ENCODE measurements around the gene HERC3.

HERC3 gene

DNA sequence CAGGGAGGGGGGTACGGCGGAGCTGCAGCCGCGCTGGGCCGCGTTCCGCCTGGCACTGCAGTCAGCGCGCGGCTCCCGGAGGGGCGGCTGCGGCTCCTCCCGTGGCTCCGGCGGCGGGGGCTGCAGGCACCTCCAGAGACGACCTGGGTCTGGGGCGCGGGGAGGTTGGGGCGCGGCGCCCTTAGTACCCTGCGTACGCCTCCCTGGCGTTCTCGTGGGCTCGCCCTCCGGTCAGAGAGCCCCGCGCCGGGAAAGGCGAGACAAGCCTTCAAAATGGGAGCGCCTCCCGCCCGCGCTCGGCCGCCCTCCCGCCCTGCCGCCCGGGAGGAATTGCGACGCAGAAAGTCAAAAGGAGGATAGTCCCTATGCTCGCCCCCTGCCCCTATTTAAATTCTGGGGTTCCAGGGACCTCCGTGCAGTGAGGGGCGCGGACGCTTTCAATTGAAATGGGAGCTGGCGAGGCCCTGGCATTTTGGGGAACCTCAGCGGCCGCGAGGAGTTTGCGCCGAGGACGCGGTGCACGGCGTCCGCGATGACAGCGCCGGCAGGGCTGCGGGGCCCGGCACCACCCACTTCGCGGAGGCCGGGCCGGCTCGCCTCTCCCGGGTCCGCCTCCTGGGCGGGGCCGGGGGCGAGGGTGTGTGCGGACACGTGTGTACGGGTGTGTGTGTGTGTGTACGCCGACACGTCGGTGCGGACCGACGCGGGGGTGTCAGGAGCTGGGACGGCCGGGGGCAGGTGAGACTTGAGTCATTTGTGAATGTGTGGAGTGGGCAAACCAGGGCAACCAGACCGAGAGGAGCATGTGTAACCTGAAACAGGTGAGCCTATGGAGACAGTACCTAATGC, 544 bp downstream of the HERC3 start:
- in situ Hi-C loops (cut with HindIII; ENCODE audit: low sequenced_read_pairs), result no loop called here

DNA sequence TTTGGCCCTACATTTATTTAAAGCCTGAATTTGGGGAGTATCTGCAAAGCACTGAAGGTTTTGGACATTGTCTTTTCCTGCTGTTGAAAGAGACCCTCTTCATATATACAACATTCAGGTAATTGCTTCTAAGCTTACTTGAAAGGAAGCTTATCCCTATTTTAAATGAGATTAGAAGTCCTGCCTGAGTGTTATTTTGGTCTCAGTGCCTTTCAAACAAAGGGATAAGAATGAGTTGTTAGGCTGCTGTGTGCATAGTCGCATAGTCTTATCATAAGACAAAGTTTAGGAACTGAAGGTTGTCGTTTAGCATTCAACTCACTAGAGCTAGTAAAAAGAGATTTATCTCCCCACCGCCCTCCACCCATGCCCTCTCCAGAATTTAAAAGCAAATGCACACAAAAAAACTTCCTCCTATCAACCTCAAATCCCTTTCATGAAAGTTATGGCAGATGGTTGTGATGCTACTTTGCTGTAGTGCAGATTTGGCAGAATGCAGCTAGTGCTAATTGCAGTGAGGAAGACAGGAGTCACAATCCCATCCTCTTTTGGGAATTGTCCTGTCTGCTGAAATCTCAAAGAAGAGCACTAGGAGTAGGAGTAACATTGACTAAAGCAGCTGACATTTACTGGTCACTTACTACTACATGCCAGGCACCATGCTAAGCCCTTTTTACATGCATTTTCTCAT, 5.8 kb downstream of the HERC3 start:
- in situ Hi-C loops (cut with HindIII; ENCODE audit: low sequenced_read_pairs), result no loop called here
- TF ChIP-seq, protein P1, sequence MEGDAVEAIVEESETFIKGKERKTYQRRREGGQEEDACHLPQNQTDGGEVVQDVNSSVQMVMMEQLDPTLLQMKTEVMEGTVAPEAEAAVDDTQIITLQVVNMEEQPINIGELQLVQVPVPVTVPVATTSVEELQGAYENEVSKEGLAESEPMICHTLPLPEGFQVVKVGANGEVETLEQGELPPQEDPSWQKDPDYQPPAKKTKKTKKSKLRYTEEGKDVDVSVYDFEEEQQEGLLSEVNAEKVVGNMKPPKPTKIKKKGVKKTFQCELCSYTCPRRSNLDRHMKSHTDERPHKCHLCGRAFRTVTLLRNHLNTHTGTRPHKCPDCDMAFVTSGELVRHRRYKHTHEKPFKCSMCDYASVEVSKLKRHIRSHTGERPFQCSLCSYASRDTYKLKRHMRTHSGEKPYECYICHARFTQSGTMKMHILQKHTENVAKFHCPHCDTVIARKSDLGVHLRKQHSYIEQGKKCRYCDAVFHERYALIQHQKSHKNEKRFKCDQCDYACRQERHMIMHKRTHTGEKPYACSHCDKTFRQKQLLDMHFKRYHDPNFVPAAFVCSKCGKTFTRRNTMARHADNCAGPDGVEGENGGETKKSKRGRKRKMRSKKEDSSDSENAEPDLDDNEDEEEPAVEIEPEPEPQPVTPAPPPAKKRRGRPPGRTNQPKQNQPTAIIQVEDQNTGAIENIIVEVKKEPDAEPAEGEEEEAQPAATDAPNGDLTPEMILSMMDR (IDR thresholded peaks at IDR 0.05; ENCODE audit: low read depth, low read length, missing control alignments), result no peak

More for the DNA sequence above, 544 bp downstream of the HERC3 start:
- H3K4me3 ChIP-seq (ENCODE audit: low read depth, low read length), result peak overlapping the region; percentile 86
- TF ChIP-seq, protein P1 (IDR thresholded peaks at IDR 0.05; ENCODE audit: low read depth, low read length, missing control alignments), result no peak
- peak; percentile 12 for DNase-seq (ENCODE audit: low read depth)

DNA sequence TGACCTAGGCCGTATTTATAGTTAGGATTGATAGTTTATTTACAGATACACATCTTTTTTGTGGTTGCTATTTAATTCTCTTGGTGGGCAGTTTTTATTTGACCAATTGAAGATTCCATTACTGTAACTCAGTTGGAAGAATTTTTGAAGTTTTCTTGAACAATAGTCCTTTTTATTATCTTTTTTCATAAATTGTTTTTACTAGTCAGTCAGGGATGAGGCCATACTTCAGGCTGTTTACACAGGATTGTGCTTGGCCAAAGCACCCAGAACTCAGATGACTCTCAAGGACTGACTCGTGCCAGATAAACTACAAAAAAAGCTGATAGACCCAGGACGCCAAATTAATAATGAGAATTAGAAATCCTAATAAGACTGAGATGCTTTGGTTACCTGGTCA, 7.0 kb downstream of the HERC3 start:
- TF ChIP-seq, protein P1 (IDR thresholded peaks at IDR 0.05; ENCODE audit: low read depth, low read length, missing control alignments), result no peak
- no peak overlapping the region for H3K4me3 ChIP-seq (ENCODE audit: low read depth, low read length)
- in situ Hi-C loops (cut with HindIII; ENCODE audit: low sequenced_read_pairs), result no loop called here
- DNase-seq (ENCODE audit: low read depth), result no peak

More for the DNA sequence above, 5.8 kb downstream of the HERC3 start:
- DNase-seq (ENCODE audit: low read depth), result no peak
- no peak overlapping the region for H3K4me3 ChIP-seq (ENCODE audit: low read depth, low read length)

DNA sequence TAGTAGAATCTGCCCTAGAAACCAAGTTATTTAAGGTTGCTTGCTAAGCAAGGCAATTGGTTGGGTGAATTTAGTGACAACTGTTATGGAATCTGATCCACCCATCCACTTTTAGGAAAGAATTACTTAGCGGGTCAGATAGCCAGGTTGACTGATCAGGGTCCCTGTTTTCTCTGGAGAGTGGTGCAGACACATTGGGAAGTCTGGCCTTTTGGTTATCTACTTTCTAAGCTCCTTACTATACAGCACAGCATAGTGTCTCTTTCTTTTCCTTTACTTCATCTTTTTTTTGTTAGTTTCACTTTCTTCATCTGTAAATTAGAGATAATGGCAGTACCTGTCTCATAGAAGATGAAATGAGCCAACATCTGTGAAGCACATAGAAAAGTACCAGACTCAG, 7.4 kb downstream of the HERC3 start:
- no peak for DNase-seq (ENCODE audit: low read depth)
- in situ Hi-C loops (cut with HindIII; ENCODE audit: low sequenced_read_pairs), result no loop called here
- TF ChIP-seq, protein P1 (IDR thresholded peaks at IDR 0.05; ENCODE audit: low read depth, low read length, missing control alignments), result no peak
- H3K4me3 ChIP-seq (ENCODE audit: low read depth, low read length), result no peak overlapping the region

DNA sequence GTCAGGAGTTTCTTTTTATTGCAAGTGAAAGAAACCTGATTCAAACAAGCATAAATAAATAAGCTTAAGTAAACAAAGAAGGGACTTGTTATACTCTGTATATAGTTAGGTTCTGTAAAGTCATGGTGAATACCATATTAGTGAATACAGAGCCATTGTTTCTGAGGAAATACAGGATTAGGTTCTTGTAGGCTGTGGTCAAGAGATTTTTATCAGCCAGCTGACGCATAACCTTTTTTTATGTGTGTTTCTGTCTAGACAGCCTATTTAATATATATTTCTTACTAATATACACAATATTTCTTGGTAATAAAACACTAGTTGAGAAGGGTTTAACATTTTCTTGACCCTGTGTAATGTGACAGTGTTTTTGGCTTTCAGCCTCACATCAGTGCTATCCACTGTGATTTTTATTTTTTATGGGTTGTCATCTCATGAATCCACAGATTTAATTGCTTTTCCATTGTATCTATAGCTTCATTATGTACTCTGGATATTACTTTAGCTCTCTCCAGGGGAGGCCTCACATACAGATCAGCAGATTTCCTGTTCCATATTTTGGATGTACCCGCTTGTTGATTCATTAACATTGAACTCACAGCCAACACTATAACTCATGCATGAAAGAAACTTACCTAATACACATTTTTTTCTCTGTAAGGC, 8.0 kb downstream of the HERC3 start:
- in situ Hi-C loops (cut with HindIII; ENCODE audit: low sequenced_read_pairs), result no loop called here
- DNase-seq (ENCODE audit: low read depth), result no peak
- TF ChIP-seq, protein P1 (IDR thresholded peaks at IDR 0.05; ENCODE audit: low read depth, low read length, missing control alignments), result no peak
- no peak overlapping the region for H3K4me3 ChIP-seq (ENCODE audit: low read depth, low read length)

DNA sequence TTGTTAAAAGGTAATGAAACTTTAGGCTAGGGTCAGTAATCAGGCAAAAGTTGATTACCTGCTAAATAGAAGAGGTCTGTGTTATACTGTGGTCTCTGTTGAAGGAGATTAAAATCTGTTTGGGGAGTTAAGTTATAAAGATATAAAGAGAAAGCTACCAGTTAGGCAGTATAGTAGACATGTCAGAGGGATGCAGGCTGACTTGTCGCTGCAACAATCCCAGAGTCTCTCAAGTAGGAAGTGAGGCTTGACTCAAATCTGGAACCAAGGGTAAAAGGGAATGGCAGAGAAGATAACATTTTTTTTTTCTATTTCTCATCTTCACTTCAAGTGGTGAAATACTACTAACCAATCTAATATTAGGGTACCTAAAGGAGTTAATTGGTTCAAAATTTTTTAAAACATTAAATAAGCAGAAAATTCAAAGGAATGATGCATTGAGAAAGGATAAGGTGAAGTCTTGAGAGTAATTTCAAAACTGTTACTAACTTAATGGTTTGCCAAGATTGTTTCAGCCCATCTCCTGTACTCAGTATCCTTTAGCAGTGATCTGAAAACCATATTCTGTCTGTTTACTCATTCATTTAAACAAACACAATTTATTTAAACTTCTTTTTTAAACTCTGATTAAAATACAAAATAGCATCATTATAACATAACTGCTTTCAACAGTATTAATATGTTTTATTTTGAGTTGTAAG, 12.8 kb downstream of the HERC3 start:
- in situ Hi-C loops (cut with HindIII; ENCODE audit: low sequenced_read_pairs), result no loop called here
- no peak for DNase-seq (ENCODE audit: low read depth)
- TF ChIP-seq, protein P1 (IDR thresholded peaks at IDR 0.05; ENCODE audit: low read depth, low read length, missing control alignments), result no peak
- H3K4me3 ChIP-seq (ENCODE audit: low read depth, low read length), result no peak overlapping the region

All from astrocyte of the cerebellum (primary cell).